Fibroblast of pulmonary artery (primary cell): ENCODE results near the gene SNX21.
"Not testable (repeated sequence)": the region's sequence is repeated elsewhere in the genome, so short reads cannot be mapped to it uniquely, and the experiment has no call there.

Source experiments
- DNase-seq: peaks from one replicate; pipeline ENCODE4 v3.0.0-alpha.2; 2010; ENCODE audit warnings: low read depth
- H3K4me3 ChIP-seq: replicated peaks from 2 replicates; pipeline ENCODE4 v1.5.1; 2011; ENCODE audit warnings: low read depth, mild to moderate bottlenecking, control low read depth, low read length, moderate library complexity
- TF ChIP-seq, protein P1 (sequence below): IDR thresholded peaks from 2 replicates; pipeline ENCODE4 v1.5.1; 2011; ENCODE audit warnings: mild to moderate bottlenecking, control low read depth, low read length, inconsistent platforms; ENCODE audit errors: missing control alignments

The SNX21 gene

GRCh38 chr20:45826381-45827019 is 7.1 kb upstream of the SNX21 start:
- peak; percentile 26 for DNase-seq
- TF ChIP-seq, protein P1, sequence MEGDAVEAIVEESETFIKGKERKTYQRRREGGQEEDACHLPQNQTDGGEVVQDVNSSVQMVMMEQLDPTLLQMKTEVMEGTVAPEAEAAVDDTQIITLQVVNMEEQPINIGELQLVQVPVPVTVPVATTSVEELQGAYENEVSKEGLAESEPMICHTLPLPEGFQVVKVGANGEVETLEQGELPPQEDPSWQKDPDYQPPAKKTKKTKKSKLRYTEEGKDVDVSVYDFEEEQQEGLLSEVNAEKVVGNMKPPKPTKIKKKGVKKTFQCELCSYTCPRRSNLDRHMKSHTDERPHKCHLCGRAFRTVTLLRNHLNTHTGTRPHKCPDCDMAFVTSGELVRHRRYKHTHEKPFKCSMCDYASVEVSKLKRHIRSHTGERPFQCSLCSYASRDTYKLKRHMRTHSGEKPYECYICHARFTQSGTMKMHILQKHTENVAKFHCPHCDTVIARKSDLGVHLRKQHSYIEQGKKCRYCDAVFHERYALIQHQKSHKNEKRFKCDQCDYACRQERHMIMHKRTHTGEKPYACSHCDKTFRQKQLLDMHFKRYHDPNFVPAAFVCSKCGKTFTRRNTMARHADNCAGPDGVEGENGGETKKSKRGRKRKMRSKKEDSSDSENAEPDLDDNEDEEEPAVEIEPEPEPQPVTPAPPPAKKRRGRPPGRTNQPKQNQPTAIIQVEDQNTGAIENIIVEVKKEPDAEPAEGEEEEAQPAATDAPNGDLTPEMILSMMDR, result no peak
- no peak overlapping the region for H3K4me3 ChIP-seq

DNA sequence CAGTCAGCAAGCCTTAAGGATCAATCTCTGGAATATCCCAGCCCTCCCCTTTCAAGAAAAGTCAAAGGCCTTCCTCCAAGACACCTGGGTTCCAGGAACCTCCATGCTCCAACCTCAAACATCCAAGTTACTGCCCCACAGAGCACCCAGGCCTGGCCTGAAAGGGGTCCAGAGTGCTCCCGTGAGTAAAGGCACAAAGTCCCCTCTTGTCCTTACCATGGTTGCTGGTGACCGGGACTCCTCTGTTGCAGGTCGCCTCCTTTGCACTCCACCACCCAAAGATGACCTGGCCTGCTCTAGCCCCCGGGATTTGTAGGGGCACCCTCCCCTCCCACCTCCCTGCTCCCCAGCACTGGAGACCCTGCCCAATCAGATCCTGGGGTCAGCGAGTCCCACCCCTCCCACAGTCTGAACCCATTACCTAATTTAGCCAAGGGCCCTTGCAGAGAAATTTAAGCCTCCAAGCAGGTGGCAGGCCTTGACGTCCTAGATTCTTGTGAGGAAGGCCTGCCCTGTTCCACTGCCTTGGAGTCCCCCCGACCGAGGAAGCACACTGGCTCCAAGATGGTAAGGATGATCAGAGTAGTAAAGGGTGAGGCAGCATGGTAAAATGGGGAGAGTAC is 6.5 kb upstream of the SNX21 start, which contains the start of gene TNNC2:
TSS of gene TNNC2 (minus strand) at position 283 of the 623 bp plus-strand sequence. CDS start at position 219, 64 bp downstream.
- no peak for DNase-seq
- H3K4me3 ChIP-seq, result no peak within 1 kb of the TSS
- TF ChIP-seq, protein P1, result no peak

DNA sequence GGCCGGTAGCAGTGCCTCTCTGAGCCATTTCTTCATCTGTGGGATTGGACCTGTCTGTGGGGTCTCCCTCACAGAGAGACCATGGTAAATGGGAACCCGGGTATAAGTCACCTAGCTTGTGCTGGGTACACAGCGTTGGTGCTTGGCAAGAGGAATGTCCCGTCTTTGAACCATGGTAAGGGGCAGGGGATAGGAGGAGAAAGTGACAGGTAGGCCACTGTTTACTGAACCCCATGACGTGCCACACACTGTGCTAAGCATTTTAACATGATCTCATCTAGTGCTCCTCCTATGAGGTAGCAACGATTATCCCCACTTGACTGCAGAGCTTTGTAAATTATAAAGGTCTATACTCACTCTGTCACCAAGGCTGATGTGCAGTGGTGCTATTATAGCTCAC is 5.9 kb upstream of the SNX21 start:
- DNase-seq, result no peak
- TF ChIP-seq, protein P1, result no peak

GRCh38 chr20:45828589-45828988 is 5.0 kb upstream of the SNX21 start:
- TF ChIP-seq, protein P1, result no peak
- no peak overlapping the region for H3K4me3 ChIP-seq
- peak; percentile 17 for DNase-seq

More for the DNA sequence above, 5.9 kb upstream of the SNX21 start:
- no peak overlapping the region for H3K4me3 ChIP-seq

DNA sequence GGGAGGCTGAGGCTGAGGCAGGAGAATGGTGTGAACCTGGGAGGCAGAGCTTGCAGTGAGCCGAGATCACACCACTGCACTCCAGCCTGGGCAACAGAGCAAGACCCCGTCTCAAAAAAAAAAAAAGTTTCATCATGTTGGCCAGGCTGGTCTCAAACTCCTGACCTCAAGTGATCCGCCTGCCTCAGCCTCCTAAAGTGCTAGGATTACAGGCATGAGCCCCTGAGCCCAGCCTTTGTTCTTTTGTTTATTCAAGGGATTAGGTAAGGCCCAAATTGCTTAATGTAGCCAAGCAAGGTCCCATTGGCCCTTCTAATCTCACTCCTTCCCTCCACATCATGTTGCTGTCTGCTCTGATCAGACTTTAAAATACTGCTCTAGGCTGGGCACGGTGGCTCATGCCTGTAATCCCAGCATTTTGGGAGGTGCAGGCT is 3.9 kb upstream of the SNX21 start:
- H3K4me3 ChIP-seq, result not testable (repeated sequence)
- DNase-seq, result peak; percentile 26

- no peak overlapping the region for H3K4me3 ChIP-seq
- TF ChIP-seq, protein P1, result no peak
- no peak for DNase-seq
These were observed 980 bp upstream of the SNX21 start for GRCh38 chr20:45832619-45833018.

DNA sequence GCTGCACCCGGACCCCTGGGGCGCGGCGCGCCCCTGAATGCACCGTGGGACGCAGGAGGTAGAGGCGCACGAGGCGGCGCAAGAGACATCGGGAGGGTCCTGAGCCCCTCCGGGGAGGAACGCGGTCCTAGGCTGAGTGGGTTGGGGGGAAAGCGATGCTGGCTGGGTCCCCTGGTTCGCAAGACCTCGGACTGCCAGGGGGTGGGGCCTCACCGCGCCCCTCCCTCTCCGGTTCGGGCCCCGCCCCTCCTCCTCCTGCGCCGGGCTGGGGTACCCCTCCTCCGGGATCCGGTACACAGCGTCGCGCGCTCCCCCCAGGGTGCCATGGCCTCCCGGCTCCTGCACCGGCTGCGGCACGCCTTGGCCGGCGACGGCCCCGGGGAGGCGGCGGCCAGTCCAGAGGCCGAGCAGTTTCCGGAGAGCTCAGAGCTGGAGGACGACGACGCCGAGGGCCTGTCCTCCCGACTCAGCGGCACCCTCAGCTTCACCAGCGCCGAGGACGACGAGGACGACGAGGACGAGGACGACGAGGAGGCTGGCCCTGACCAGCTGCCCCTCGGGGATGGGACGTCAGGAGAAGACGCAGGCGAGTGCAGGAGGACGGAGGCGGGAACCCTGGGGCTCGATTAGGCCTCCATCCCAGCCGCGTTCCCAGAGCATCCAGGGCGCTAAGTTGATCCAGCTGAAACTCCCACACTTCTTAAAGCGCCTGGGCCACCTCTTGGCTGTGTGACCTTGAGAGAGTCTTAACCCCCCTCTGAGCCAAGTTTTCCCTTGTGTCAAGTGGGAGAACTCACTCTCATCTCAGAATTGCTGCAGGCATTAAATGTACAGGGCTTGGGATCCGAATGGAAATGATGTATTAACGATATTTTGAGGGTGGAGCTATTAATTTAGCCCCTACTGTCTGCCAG is 541 bp downstream of the SNX21 start:
- H3K4me3 ChIP-seq, result peak overlapping the region; percentile 70
- TF ChIP-seq, protein P1, result no peak
- DNase-seq, result peak; percentile 63
